HepG2 (cell line): ENCODE results near the gene HTATIP2. TPM values are rescaled to one million over a fixed set of nuclear protein-coding genes. Genes with fewer than 3 reads are reported as not detected.

Experiments used
- ATAC-seq: fragments of 200-7000 bp; cut with Tn5 transposase; 3 replicates; pipeline ENCODE4 v1.9.1; 2020; ENCODE audit warnings: mild to moderate bottlenecking, moderate library complexity
- BruUV-seq: library from RNA; stranded (reverse); fragments of 400-500 nt; replicated peaks from 2 replicates; lab custom pipeline; 2021; lab: Mats Ljungman, UMichigan
- CTCF ChIA-PET: fragments of 300-600 bp; formaldehyde crosslinking; extraction: SDS; loops from one replicate; lab custom pipeline; 2021; ENCODE audit warnings: low total read pairs, inconsistent platforms, low intra/inter-chr PET ratio; lab: Yijun Ruan, JAX
- POLR2A ChIA-PET: fragments of 350-600 bp; sonication (Branson Sonifier 250); formaldehyde crosslinking; loops from one replicate; lab custom pipeline; 2020; ENCODE audit warnings: antibody characterized with exemption, inconsistent platforms; lab: Yijun Ruan, JAX
- DNase-seq: peaks from one replicate; pipeline ENCODE4 v3.0.0-alpha.2; 2015; ENCODE audit warnings: low spot score
- FAIRE-seq: peaks from 3 replicates; lab custom pipeline; 2011; peaks lifted over from hg19 to GRCh38; lab: Jason Lieb, UNC
- H2AFZ ChIP-seq: one replicate; pipeline ENCODE4 v1.6.1; 2011; ENCODE audit warnings: low read length, inconsistent platforms
- H3K27ac ChIP-seq: fragments of 300-600 bp; 3 replicates; pipeline ENCODE4 v1.8.0; 2011; ENCODE audit warnings: mixed run types, mild to moderate bottlenecking, mixed read lengths, low read length, inconsistent platforms; ENCODE audit not compliant: insufficient read depth; ENCODE audit errors: extremely low read length
- H3K27me3 ChIP-seq, 2 experiments: fragments of 200-600 bp in 1 of 2; 2 replicates in 1 of 2; 3 replicates in 1 of 2; pipeline versions ENCODE4 v1.6.0 to v1.8.0; 2011; ENCODE audit warnings: low read length in 2 of 2, mild to moderate bottlenecking in 2 of 2, moderate library complexity in 2 of 2, inconsistent platforms in 1 of 2; ENCODE audit not compliant: insufficient read depth in 2 of 2, control insufficient read depth in 1 of 2
- H3K36me3 ChIP-seq, 2 experiments: fragments of 200-600 bp in 1 of 2; replicated peaks in 1 of 2; 2 replicates in 1 of 2; 3 replicates in 1 of 2; pipeline versions ENCODE4 v1.5.1 to v1.8.0; 2011; ENCODE audit warnings: low read length in 2 of 2, inconsistent platforms in 1 of 2; ENCODE audit not compliant: insufficient read depth in 2 of 2, control insufficient read depth in 1 of 2
- H3K4me1 ChIP-seq: 2 replicates; pipeline ENCODE4 v1.5.1; 2012; ENCODE audit warnings: low read length, inconsistent platforms; ENCODE audit not compliant: insufficient read depth
- H3K4me2 ChIP-seq: 2 replicates; pipeline ENCODE4 v1.6.0; 2011; ENCODE audit warnings: low read depth, low read length, inconsistent platforms
- H3K4me3 ChIP-seq, 3 experiments: fragments of 200-600 bp in 1 of 3; sonication (generic), shearing (Covaris generic) in 1 of 3; replicated peaks in 1 of 3; 2 replicates each; pipeline ENCODE4 v1.5.1; 2011 to 2016; ENCODE audit warnings: low read length in 3 of 3, inconsistent platforms in 2 of 3, low read depth in 2 of 3, mild to moderate bottlenecking in 2 of 3, control low read depth in 1 of 3, mixed read lengths in 1 of 3; ENCODE audit not compliant: insufficient read depth in 1 of 3
- H3K79me2 ChIP-seq: one replicate; pipeline ENCODE4 v1.6.1; 2011; ENCODE audit warnings: low read length, inconsistent platforms; ENCODE audit not compliant: insufficient read depth
- H3K9ac ChIP-seq: 2 replicates; pipeline ENCODE4 v1.6.0; 2011; ENCODE audit warnings: mild to moderate bottlenecking, low read depth, low read length, inconsistent platforms; ENCODE audit not compliant: insufficient read depth
- H3K9me3 ChIP-seq: 2 replicates; pipeline ENCODE4 v1.5.1; 2012; ENCODE audit warnings: mild to moderate bottlenecking, low read length
- H4K20me1 ChIP-seq: 2 replicates; pipeline ENCODE4 v1.6.0; 2011; ENCODE audit warnings: inconsistent platforms, mild to moderate bottlenecking, low read length, moderate library complexity; ENCODE audit not compliant: insufficient read depth
- AKAP8 ChIP-seq: sonication (generic); formaldehyde crosslinking; IDR thresholded peaks from 2 replicates; pipeline ENCODE4 v1.5.1; 2020; ENCODE audit warnings: mild to moderate bottlenecking, missing genetic modification reagents
- HES4 ChIP-seq: sonication (generic); formaldehyde crosslinking; IDR thresholded peaks from 2 replicates; pipeline ENCODE4 v1.9.0; 2021; ENCODE audit warnings: mild to moderate bottlenecking, missing genetic modification reagents, borderline replicate concordance
- MED8 ChIP-seq: sonication (generic); formaldehyde crosslinking; IDR thresholded peaks from 2 replicates; pipeline ENCODE4 v1.8.1; 2023; ENCODE audit warnings: mild to moderate bottlenecking, missing genetic modification reagents; ENCODE audit not compliant: insufficient replicate concordance
- PCBP1 ChIP-seq: fragments of 200-400 bp; formaldehyde crosslinking; IDR thresholded peaks from 2 replicates; pipeline ENCODE4 v1.6.1; 2017; ENCODE audit warnings: mild to moderate bottlenecking, low read depth, low read length, borderline replicate concordance
- PHF5A ChIP-seq: IDR thresholded peaks from one replicate; pipeline ENCODE4 v1.6.1; 2018; ENCODE audit warnings: low read depth, missing genetic modification reagents; ENCODE audit not compliant: unreplicated experiment
- POLR2A ChIP-seq, 2 experiments: IDR thresholded peaks; 2 replicates each; pipeline ENCODE4 v1.6.1; 2011; ENCODE audit warnings: low read depth in 2 of 2, low read length in 2 of 2, mild to moderate bottlenecking in 1 of 2, moderate library complexity in 1 of 2; ENCODE audit not compliant: insufficient read depth in 1 of 2
- SOX13 ChIP-seq, 3 experiments: fragments of 450-650 bp in 1 of 3; sonication (generic) in 1 of 3; formaldehyde crosslinking in 1 of 3; IDR thresholded peaks in 2 of 3; conservative IDR thresholded peaks in 1 of 3; 2 replicates each; pipeline versions ENCODE4 v1.5.0 to v1.6.1; 2016 to 2020; ENCODE audit warnings: antibody characterized with exemption in 1 of 3, mild to moderate bottlenecking in 1 of 3, missing compliant biosample characterization in 1 of 3, missing genetic modification reagents in 1 of 3, moderate library complexity in 1 of 3
- ZFY ChIP-seq: sonication (generic); formaldehyde crosslinking; IDR thresholded peaks from 2 replicates; pipeline ENCODE4 v1.4.0; 2020; ENCODE audit warnings: missing genetic modification reagents
- ZNF138 ChIP-seq: sonication (generic); formaldehyde crosslinking; IDR thresholded peaks from 2 replicates; pipeline ENCODE4 v1.5.0; 2020; ENCODE audit warnings: mild to moderate bottlenecking, low read depth, missing genetic modification reagents
- ZNF282 ChIP-seq: fragments of 450-650 bp; IDR thresholded peaks from 2 replicates; pipeline ENCODE4 v1.6.1; 2018; ENCODE audit not compliant: partially characterized antibody
- ZSCAN25 ChIP-seq: sonication (generic); formaldehyde crosslinking; IDR thresholded peaks from 2 replicates; pipeline ENCODE4 v1.8.0; 2022; ENCODE audit warnings: mild to moderate bottlenecking, missing genetic modification reagents
- in situ Hi-C: cut with HindIII; loops from 2 replicates; pipeline ENCODE4 v1.10.0; 2017; ENCODE audit warnings: low pct_unique_long_range_greater_than_20kb; ENCODE audit not compliant: extremely low pct_ligation_motif_present
- intact Hi-C: fragments of 100-400 bp; cut with micrococcal nuclease; formaldehyde crosslinking; loops from one replicate; pipeline ENCODE4 v1.10.0; 2022; ENCODE audit not compliant: unreplicated experiment
- polyA plus RNA-seq, 8 experiments: library from polyadenylated mRNA; depleted of rRNA in 3 of 8; stranded (reverse) in 7 of 8; unstranded in 1 of 8; fragments of >200 nt; fragmentation: Illumina TruSeq in 4 of 8; extraction: Trizol in 4 of 8; gene quantifications; 2 replicates each; pipeline versions ENCODE4 v1.2.1 to v1.2.3, GENCODE V29; 2011 to 2016; ENCODE audit warnings: low read depth in 4 of 8, missing spikeins in 1 of 8, mixed read lengths in 1 of 8; ENCODE audit not compliant: insufficient read depth in 1 of 8
- total RNA-seq, 5 experiments: library from RNA; depleted of rRNA; stranded (reverse); fragments of >200 nt; fragmentation: Illumina TruSeq; extraction: Trizol; gene quantifications; 2 replicates each; pipeline ENCODE4 v1.2.3, GENCODE V29; 2016; ENCODE audit warnings: low read depth in 1 of 5
- TF ChIP-seq, protein P1 (sequence below): sonication (generic); formaldehyde crosslinking; IDR thresholded peaks from 2 replicates; pipeline ENCODE4 v1.8.1; 2022; ENCODE audit warnings: low read depth, mild to moderate bottlenecking, missing genetic modification reagents
- TF ChIP-seq, protein P2 (sequence below): sonication (generic); formaldehyde crosslinking; IDR thresholded peaks from 2 replicates; pipeline ENCODE4 v1.5.1; 2020; ENCODE audit warnings: missing genetic modification reagents, mild to moderate bottlenecking, borderline replicate concordance
- TF ChIP-seq, protein P3 (sequence below): sonication (generic); formaldehyde crosslinking; IDR thresholded peaks from 2 replicates; pipeline ENCODE4 v1.5.0; 2020; ENCODE audit warnings: missing genetic modification reagents

The HTATIP2 gene
- total and polyA plus RNA-seq, 2 of the 13 experiments (the other 11 are each of a cell fraction or from before 2014, with no cell fraction given): not detected

DNA sequence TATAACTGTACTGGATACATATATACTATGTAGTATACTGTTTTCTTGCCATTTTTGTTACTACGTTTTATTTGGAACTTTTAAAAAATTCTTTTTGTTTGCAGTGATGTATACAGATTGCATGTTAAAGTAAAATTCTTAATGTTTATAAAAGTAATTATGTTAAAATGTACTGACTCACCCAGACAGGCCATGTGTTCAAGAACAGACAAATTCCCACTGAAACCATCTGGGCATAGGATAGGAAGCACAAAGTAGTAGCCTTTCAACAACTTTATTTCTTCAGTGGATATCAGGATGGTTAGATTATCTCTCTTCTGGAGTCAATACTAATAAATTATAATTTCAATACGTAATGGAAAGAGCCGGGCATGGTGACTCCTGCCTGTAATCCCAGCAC is 43.8 kb downstream of the HTATIP2 start (continued):
- TF ChIP-seq MED8 (CRISPR knock-in tag) (no peak), ZFY (CRISPR knock-in tag) (no peak), ZNF282 (no peak)
- TF ChIP-seq, protein P1, sequence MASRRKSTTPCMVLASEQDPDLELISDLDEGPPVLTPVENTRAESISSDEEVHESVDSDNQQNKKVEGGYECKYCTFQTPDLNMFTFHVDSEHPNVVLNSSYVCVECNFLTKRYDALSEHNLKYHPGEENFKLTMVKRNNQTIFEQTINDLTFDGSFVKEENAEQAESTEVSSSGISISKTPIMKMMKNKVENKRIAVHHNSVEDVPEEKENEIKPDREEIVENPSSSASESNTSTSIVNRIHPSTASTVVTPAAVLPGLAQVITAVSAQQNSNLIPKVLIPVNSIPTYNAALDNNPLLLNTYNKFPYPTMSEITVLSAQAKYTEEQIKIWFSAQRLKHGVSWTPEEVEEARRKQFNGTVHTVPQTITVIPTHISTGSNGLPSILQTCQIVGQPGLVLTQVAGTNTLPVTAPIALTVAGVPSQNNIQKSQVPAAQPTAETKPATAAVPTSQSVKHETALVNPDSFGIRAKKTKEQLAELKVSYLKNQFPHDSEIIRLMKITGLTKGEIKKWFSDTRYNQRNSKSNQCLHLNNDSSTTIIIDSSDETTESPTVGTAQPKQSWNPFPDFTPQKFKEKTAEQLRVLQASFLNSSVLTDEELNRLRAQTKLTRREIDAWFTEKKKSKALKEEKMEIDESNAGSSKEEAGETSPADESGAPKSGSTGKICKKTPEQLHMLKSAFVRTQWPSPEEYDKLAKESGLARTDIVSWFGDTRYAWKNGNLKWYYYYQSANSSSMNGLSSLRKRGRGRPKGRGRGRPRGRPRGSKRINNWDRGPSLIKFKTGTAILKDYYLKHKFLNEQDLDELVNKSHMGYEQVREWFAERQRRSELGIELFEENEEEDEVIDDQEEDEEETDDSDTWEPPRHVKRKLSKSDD (CRISPR knock-in tag): no peak
- TF ChIP-seq, protein P2, sequence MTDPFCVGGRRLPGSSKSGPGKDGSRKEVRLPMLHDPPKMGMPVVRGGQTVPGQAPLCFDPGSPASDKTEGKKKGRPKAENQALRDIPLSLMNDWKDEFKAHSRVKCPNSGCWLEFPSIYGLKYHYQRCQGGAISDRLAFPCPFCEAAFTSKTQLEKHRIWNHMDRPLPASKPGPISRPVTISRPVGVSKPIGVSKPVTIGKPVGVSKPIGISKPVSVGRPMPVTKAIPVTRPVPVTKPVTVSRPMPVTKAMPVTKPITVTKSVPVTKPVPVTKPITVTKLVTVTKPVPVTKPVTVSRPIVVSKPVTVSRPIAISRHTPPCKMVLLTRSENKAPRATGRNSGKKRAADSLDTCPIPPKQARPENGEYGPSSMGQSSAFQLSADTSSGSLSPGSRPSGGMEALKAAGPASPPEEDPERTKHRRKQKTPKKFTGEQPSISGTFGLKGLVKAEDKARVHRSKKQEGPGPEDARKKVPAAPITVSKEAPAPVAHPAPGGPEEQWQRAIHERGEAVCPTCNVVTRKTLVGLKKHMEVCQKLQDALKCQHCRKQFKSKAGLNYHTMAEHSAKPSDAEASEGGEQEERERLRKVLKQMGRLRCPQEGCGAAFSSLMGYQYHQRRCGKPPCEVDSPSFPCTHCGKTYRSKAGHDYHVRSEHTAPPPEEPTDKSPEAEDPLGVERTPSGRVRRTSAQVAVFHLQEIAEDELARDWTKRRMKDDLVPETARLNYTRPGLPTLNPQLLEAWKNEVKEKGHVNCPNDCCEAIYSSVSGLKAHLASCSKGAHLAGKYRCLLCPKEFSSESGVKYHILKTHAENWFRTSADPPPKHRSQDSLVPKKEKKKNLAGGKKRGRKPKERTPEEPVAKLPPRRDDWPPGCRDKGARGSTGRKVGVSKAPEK (CRISPR knock-in tag): no peak
- TF ChIP-seq, protein P3, sequence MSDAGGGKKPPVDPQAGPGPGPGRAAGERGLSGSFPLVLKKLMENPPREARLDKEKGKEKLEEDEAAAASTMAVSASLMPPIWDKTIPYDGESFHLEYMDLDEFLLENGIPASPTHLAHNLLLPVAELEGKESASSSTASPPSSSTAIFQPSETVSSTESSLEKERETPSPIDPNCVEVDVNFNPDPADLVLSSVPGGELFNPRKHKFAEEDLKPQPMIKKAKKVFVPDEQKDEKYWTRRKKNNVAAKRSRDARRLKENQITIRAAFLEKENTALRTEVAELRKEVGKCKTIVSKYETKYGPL (CRISPR knock-in tag): no peak

DNA sequence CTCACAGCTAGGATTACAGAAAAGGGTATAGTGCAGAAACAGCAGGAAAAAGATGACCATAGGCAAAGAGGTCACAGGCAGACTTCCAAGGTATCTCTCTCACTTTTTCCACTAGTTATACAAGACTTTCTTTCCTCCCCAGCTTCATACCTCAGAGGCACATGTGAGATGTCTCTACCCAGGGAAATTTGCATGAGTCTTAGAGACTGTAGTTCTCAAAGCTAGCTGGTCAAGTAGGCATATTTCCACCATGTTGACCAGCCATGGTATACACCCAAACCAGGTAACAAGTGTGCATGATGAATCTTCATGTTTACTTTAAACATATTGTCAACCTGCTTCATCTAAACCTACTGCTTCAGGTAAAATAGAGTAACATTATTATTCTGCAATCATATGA is 51.9 kb downstream of the HTATIP2 start:
- Histone ChIP-seq H2AFZ (no peak overlapping the region), H3K4me3 (no peak overlapping the region), H3K9me3 (no peaks in the 10 kb centered on the region), H4K20me1 (no peaks in the 10 kb centered on the region), H3K4me2 (no peak overlapping the region), H3K36me3 (peaks cover 1 to 29% of the 10 kb centered on the region in 2 experiments; a peak in 3 of 5 replicates), H3K79me2 (no peaks in the 10 kb centered on the region), H3K4me1 (no peaks in the 10 kb centered on the region), H3K27ac (no peak overlapping the region), H3K9ac (no peak overlapping the region), H3K27me3 (no peaks in the 10 kb centered on the region)
- BruUV-seq: no TSS peak
- in situ Hi-C loops: no loop called here
- no peak for FAIRE-seq
- TF ChIP-seq PCBP1 (no peak), POLR2A (IDR thresholded peaks at IDR 0.05; ENCODE audit: insufficient read depth in 1 of 2, low read depth in 2 of 2, low read length in 2 of 2) (no peak), HES4 (no peak), SOX13 (IDR thresholded peaks at IDR 0.05) (no peak), SOX13 (CRISPR knock-in tag; conservative IDR thresholded peaks at IDR 0.05 in 1 of 2, IDR thresholded peaks at IDR 0.05 in 1 of 2) (no peak), PHF5A (CRISPR knock-in tag) (no peak), AKAP8 (no peak), ZNF138 (no peak), ZSCAN25 (no peak)
- DNase-seq: no peak
- POLR2A ChIA-PET: no interaction called here
- CTCF ChIA-PET: no interaction called here
- intact Hi-C loops: no loop called here
- ATAC-seq: no peak
